Activated CD8-positive, alpha-beta memory T cell treated with anti-CD3 and anti-CD28 coated beads, Interleukin-2, amount 50 U/mL, for 24 hours (primary cell): ENCODE results near the gene S1PR4.
"Not testable (repeated sequence)": the region's sequence is repeated elsewhere in the genome, so short reads cannot be mapped to it uniquely, and the experiment has no call there.

Experiments used
- DNase-seq: peaks from one replicate; pipeline ENCODE4 v3.0.0-alpha.2; 2020; ENCODE audit errors: extremely low read depth

Gene S1PR4

DNA sequence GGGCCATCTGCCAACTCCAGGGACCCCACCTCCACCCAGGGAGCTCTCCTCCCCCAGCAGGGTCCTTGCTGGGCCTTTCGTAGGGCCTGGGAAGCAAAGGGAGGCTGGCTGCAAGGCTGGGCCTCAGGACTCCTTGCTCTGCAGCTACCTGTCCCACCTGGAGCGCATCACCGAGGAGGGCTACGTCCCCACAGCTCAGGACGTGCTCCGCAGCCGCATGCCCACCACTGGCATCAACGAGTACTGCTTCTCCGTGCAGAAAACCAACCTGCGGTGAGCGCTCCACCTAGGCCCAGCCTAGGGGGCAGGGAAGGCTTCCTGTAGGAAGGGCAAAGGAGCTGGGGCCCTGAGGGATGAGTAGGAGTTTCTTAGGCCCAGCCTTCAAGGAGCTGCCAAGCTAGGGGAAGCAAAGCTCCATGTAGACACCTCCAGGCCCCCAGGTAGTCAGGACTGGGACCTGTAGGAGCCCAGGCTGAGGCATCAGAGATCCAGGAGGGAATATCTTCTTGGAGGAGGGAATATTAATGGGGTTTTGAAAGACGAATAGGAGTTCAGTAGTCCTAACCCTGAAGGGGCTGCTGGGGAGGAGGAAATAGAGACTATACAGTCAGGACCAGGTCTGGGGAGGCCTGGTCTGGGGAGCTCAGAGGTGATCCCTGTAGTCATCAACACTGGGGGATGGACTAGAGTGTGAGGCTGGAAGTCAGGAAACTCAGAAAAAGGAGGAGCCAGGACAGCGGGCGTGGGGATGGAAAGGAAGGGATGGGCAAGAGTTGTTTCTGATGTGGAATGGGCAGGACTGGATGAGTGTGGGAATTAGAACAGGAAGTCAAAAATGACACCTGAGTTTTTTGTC, 26.8 kb upstream of the S1PR4 start:
- DNase-seq: no peak

DNA sequence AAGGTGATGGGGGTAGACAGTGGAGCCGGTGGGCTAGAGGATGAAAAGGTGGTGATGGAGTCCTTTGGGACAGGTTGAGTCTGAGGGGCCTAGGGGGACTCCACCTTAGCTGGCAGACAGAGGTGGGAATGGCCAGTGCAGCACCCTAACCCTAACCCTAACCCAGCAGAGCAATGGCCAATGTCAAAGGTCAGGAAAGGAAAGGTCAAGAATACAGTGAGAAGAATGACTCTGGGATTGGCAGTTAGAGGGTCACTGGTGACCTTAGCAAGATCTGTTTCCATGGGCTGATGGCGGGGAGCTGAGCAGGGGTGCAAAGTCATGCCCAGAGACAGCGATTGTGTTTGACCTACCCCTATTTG, 26.2 kb upstream of the S1PR4 start:
- no peak for DNase-seq

DNA sequence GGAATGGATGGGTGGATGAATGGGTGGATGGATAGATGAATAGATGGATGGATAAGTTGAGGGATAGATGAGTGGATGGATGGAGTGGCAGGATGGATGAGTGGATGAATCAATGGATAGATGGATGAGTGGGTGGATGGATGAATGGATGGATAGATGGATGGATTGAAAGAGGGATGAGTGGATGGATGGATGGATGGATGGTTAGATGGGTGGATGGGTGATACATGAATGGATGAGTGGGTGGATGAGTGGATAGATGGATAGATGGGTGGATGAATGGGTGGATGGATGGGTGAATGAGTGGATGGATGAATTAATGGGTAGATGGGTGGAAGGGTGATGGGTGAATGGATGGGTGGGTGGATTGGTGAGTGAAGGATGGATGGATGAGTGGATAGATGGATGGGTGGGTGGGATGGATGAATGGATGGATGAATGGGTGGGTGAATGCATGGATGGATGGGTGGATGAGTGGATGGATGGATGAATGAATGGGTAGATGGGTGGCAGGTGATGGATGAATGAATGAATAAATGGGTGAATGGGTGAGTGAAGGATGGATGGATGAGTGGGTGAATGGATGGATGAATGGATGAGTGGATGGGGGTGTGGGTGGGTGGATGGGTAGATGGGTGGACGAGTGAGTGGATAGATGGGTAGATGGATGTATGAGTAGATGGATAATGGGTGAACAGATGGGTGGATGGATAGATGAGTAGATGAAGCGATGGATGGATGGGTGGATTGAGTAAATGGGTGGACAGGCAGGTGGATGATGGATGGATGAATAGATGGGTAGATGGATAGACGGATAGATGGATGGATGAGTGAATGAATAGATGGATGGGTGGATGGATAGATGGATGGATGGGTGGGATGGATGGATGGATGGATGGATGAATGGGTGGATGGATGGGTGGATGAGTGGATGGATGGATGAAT, 25.0 kb upstream of the S1PR4 start:
- DNase-seq: no peak

DNA sequence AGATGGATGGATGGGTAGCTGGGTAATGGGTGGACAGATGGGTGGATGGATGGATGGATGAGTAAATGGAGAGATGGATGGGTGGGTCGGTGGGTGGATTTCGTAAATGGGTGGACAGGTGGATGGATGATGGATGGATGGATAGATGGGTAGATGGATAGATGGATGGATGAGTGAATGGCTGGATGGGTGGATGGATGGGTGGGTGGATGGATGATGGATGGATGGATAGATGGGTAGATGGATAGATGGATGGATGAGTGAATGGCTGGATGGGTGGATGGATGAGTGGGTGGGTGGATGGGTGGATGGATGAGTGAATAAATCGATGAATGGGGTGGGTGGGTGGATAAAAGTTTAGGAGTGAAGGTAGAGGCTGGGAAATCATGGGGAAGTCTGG, 24.1 kb upstream of the S1PR4 start:
- DNase-seq: not testable (repeated sequence)

DNA sequence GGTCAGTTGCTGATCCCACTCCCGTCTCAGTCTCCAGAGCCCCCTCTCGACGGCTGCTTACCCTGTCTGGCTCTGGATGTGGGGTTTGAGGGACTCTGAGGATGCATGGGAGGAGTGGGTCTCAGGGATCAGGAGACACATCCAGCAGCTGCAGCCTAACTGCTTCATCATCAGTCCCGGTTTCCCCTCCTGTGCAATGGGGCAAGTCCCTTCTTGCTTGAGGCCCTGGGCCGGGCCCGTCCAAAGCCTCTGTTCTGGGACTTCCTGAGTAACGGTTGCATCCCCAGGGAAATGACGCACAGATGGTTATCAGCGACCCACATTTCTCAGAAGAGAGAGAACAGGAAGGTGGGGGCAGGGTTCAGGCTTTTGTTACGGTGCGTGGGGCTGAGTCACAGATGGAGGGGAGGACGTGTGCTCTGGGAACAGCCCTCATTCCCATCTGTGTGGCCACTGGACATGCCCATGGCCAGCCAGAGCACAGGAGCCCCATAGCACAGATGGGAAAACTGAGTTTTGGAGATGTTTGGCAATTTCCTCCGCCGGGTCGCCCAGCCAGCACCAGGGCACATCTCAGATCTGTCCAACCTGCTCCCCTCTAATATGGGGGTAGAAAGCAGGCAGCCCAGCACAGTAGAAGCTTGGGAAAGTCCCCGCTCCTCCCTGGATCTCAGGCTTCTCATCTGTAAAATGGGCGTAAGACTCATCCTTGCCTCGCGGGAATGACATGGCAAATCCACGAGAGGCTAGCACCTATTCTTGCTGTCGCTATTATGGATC, 23.4 kb upstream of the S1PR4 start:
- peak; percentile 67 for DNase-seq

DNA sequence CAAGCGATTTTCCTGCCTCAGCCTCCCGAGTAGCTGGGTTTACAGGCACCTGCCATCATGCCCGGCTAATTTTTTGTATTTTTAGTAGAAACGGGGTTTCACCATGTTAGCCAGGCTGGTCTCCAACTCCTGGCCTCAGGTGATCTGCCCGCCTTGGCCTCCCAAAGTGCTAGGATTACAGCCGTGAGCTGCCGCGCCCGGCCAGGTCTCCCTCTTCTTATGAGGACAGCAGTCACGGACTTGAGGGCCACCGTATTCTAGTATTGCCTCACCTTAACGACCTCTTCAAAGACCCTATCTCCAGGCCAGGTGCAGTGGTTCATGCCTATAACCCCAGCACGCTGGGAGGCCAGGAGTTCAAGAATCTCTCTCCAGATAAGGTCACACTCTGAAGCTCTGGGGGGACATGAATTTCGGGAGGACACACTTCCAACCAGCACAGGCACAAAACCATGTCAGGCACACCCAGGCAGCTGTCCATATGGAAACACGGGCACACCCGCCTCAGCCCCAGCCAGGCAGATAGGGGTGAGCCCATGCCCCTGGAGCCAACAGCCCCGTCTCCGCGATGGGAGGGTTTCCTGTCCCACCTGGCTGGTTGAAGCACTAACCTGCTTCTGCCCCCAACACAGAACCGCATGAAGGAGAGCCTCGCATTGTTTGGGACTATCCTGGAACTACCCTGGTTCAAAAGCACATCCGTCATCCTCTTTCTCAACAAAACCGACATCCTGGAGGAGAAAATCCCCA, 21.3 kb upstream of the S1PR4 start:
- DNase-seq: no peak

DNA sequence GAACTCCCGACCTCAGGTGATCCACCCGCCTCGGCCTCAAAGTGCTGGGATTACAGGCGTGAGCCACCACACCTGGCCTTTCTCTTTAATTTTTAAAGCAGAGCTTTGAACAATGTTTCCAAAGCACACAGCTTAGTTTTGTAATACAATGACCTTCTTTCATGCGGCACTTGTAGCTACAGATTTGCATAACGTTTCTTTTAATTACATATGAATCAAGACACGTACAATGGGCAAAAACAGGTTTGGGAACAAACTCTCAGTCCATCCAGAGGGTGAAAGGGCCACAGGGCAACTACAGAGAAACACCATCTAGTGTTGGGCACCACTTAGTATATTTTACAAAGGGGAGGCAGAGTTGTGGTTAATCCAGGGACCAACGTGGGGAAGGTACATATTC, 19.0 kb upstream of the S1PR4 start:
- DNase-seq: no peak

DNA sequence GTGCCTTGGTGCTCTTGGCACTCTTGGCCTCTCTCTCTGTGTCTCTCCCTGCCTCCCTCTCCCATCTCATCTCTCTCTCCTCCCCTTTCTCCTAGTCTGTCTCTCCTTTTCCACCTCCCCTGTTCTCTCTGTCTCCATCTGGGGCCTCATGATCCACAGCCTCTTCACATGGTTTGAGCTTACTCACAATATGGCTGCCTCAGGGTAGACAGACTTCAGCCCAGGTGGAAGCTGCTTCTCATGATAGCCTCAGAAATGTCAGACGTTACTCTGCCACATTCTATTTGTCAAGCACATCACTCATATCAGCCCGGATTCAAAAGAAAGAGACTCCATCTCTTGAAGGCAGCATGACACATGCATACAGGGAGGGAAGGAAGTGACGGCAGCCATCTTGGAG, 18.4 kb upstream of the S1PR4 start:
- no peak for DNase-seq

DNA sequence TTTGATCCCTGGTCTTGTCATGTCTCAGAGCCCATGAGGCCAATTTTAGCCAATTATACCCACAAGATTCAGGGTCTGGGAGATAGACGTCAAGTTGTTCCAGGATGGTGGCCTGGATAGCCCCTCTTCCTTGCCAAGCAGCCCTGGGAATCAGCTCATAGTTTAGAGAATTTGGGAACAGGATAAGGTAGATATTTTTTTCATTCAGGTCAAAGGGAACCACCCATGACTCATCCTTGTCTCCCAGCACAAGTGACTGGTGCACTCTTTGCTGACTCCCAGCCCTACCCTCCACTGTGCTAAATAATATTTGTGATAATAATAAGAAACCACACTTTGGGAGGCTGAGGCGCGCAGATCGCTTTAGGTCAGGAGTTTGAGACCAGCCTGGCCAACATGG, 17.1 kb upstream of the S1PR4 start:
- no peak for DNase-seq

DNA sequence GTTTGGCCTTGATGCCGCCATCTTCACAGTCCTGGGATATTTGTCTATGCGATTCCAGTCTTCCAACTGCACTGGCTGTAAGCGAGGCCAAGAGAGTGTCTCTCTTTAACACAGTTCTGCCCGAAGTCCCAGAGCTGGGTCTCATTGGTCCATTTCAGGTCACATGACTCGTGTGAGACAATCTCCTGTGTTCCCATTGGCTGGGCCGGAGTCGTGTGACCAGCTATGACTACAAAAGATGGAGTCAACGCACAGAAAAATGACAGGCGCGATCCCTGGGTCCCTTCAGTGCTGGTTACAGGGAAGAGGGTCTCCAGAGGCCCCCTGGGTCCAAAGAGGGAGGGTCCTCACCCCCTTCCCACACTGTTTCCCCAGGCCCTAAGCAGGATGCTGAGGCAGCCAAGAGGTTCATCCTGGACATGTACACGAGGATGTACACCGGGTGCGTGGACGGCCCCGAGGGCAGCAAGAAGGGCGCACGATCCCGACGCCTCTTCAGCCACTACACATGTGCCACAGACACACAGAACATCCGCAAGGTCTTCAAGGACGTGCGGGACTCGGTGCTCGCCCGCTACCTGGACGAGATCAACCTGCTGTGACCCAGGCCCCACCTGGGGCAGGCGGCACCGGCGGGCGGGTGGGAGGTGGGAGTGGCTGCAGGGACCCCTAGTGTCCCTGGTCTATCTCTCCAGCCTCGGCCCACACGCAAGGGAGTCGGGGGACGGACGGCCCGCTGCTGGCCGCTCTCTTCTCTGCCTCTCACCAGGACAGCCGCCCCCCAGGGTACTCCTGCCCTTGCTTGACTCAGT, 15.9 kb upstream of the S1PR4 start:
- no peak for DNase-seq

DNA sequence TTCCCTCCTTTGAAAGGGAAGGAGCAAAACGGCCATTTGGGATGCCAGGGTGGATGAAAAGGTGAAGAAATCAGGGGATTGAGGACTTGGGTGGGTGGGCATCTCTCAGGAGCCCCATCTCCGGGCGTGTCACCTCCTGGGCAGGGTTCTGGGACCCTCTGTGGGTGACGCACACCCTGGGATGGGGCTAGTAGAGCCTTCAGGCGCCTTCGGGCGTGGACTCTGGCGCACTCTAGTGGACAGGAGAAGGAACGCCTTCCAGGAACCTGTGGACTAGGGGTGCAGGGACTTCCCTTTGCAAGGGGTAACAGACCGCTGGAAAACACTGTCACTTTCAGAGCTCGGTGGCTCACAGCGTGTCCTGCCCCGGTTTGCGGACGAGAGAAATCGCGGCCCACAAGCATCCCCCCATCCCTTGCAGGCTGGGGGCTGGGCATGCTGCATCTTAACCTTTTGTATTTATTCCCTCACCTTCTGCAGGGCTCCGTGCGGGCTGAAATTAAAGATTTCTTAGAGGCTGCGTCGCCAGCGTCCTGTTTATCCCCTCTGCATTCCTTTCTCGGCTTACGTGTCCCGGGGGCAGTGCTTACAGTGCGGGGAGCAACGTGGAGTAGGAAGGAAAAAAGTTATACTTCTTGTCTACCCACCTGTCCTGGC, 15.2 kb upstream of the S1PR4 start:
- no peak for DNase-seq

DNA sequence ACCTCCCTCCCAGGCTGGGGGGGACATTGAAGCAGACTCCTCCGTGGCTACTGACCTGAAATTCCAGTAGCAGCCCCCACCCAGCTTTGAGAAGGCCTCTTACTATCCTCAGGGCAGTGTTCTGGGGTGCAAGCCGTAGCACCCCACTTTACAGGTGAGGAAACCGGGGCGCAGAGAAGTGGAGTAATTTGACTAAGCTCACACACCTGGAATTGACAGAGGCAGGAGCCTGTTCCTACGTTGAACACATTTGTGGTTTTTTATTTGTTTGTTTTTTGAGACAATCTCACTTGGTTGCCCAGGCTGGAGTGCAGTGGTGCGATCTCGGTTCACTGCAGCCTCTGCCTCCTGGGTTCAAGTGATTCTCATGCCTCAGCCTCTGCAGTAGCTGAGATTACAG, 14.6 kb upstream of the S1PR4 start:
- no peak for DNase-seq

DNA sequence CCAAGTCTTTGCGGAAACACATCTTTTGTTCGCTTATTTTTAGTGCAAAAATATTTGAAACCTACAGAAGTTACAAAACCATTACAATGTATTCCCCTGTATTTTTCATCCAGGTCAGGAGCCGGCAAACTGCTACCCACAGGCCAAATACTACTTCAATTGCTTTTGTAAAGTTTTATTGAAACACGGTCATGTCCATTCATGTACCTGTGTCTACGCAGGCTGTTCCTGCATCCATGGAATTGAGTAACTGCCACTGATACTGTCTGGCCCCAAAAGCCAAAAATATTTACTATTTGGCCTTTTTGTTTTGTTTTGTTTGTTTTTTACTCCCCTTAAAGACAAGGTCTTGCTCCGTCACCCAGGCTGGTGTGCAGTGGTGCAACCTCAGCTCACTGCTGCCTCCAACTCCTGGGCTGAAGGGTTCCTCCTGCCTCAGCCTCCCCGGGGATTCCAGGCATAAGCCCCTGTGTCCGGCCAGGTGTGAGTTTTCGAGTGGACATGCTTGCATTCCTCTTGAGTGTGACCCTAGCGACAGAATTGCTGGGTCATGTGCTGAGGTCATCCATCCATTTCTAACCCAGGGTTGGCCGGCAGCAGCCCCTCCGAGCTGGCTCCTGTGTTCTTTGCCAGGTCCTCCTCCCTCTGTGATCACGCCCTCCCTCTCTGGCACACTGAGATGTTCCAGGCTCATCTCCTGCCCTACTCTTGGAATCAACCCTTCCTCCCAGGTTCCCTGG, 10.9 kb upstream of the S1PR4 start:
- DNase-seq: no peak

DNA sequence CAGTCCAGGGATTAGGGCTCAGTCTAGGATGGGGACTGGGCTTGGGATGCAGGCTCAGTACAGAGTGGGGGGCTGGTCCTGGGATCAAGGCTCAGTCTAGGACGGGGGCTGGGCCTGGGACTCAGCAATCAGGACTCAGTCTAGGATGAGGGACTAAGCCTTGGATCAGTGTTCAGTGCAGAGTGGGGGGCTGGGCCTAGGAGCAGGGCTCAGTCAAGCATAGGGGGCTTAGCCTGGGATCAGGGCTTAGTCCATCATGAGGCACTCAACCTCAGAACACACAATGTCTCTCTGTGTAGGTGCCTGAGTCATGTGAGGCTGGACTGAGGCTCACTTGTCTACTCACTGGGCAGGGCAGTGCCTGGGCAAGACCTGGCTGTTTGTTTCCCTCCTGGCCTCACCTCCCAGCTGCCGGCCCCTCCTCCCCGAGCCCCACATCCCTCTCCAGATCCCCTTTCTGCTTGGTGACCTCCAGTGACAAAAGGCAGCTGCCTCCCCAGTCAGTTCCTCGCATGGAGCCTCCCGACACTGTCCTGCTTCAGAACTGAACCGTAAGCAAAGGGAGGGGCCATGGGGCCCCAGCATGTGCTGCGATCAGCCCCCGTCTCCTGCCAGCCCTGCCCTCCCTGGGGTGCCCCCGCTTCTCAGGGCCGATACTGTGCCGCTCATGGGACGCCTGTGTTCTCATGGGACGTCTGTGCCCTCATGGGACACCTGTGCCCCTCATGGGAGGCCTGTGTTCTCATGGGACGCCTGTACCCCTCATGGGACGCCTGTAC, 6.5 kb upstream of the S1PR4 start:
- no peak for DNase-seq

DNA sequence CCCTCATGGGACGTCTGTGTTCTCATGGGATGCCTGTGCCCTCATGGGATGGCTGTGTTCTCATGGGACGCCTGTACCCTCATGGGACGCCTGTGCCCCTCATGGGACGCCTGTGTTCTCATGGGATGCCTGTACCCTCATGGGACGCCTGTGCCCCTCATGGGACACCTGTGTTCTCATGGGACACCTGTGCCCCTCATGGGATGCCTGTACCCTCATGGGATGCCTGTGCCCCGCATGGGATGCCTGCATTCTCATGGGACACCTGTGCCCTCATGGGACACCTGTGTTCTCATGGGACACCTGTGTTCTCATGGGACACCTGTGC, 5.9 kb upstream of the S1PR4 start:
- not testable (repeated sequence) for DNase-seq

DNA sequence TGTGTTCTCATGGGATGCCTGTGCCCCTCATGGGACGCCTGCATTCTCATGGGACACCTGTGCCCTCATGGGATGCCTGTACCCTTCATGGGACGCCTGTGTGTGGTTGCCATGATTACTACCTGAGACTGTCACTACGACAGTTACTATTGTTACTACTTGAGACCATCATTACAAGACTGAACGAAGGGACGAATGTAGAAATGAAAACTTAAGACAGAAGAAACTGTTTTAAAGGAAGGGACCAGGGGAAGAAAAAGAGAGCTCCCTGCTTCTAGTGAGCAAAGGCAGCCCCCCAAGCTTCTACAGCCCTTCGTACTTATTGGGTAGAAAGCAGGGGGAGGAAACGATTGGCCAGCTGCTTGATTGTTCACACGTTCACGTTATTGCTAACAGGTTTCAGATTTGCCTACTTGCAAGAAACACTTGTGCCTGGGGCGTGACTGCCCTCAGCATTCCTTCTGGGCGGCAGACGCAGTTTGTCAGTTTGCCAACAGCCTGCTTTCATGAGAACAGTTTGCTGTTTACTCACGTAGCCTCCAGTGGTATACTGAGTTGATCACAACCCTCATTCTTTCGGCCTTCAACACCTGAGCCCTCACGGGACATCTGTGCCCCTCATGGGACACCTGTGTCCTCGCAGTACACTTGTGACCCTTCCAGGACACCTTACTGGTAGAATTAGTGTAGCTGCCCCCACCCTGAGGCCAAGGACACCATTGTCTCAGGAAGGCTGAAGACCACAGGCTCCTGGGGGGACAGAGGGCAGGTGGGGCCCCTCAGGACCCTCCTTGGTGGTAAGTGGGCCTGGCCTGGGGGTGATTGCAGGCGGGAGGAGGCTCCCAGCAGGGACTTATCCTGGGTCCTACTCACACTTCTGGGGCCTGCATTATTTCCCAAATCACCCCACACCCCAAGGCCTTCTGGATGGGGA, 2.5 kb upstream of the S1PR4 start:
- no peak for DNase-seq

DNA sequence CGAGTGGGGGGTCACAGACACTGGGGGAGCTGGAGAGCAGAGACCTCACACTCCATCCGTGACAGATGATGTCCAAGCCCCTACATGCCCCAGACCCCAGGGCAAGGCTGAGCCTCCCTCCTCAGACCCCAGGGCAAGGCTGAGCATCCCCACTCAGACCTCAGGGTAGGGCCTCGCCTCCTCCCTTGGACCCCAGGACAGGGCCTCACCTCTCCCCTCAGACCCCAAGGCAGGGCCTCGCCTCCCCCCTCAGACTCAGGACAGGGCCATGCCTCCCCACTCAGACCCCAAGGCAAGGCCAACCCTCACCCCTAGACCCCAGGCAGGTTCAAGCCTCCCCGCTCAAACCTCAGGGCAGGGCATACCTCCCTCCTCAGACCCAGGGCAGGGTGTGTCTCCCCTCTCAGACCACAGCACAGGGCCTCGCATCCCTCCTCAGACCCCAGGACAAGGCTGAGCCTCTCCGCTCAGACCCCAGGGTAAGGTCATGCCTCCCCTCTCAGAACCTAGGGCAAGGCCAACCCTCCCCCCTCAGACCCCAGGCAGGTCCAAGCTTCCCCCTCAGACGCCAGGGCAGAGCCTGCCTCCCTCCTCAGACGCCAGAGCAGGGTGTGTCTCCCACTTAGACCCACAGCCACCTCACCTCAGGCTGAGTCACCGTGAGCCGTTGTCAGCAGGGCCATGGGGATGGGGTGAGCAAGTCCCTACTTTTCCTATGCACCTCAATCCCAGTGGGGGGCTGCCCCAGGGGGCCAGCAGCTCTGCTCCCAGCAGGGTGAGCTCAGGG, 1.7 kb upstream of the S1PR4 start:
- DNase-seq: no peak
